ENCODE measurements around the gene CHN2. TPM values are rescaled to one million over a fixed set of nuclear protein-coding genes. Genes with fewer than 3 reads are reported as not detected.
"Not testable (repeated sequence)": the region's sequence is repeated elsewhere in the genome, so short reads cannot be mapped to it uniquely, and the experiment has no call there.

CHN2 gene
- total RNA-seq, 1 experiment from 2014 or later, result not detected

- DNase-seq (ENCODE audit: low read depth), result no peak
- in situ Hi-C loops (cut with HindIII; ENCODE audit: low pct_unique_long_range_greater_than_20kb, low sequenced_read_pairs), result no loop called here
These were observed 52.8 kb downstream of the CHN2 start for GRCh38 chr7:29247224-29247962.

- in situ Hi-C loops (cut with HindIII; ENCODE audit: low pct_unique_long_range_greater_than_20kb, low sequenced_read_pairs), result no loop called here
- no peak for DNase-seq (ENCODE audit: low read depth)
These were observed 53.3 kb downstream of the CHN2 start for GRCh38 chr7:29247963-29248236.

GRCh38 chr7:29248713-29249382 lies 54.3 kb downstream of the CHN2 start:
- no peak for DNase-seq (ENCODE audit: low read depth)
- in situ Hi-C loops (cut with HindIII; ENCODE audit: low pct_unique_long_range_greater_than_20kb, low sequenced_read_pairs), result no loop called here

- in situ Hi-C loops (cut with HindIII; ENCODE audit: low pct_unique_long_range_greater_than_20kb, low sequenced_read_pairs), result no loop called here
- no peak for DNase-seq (ENCODE audit: low read depth)
These were observed 54.8 kb downstream of the CHN2 start for GRCh38 chr7:29249383-29249750.

GRCh38 chr7:29249860-29250259 lies 55.3 kb downstream of the CHN2 start:
- in situ Hi-C loops (cut with HindIII; ENCODE audit: low pct_unique_long_range_greater_than_20kb, low sequenced_read_pairs), result no loop called here
- DNase-seq (ENCODE audit: low read depth), result no peak

- in situ Hi-C loops (cut with HindIII; ENCODE audit: low pct_unique_long_range_greater_than_20kb, low sequenced_read_pairs), result no loop called here
- no peak for DNase-seq (ENCODE audit: low read depth)
These were observed 58.6 kb downstream of the CHN2 start for GRCh38 chr7:29253225-29253624.

- in situ Hi-C loops (cut with HindIII; ENCODE audit: low pct_unique_long_range_greater_than_20kb, low sequenced_read_pairs), result no loop called here
- no peak for DNase-seq (ENCODE audit: low read depth)
These were observed 60.0 kb downstream of the CHN2 start for GRCh38 chr7:29254591-29254990.

- in situ Hi-C loops (cut with HindIII; ENCODE audit: low pct_unique_long_range_greater_than_20kb, low sequenced_read_pairs), result no loop called here
- DNase-seq (ENCODE audit: low read depth), result peak; percentile 22
These were observed 60.8 kb downstream of the CHN2 start for GRCh38 chr7:29255199-29255878.

GRCh38 chr7:29255906-29256692 lies 61.5 kb downstream of the CHN2 start:
- DNase-seq (ENCODE audit: low read depth), result peak; percentile 21
- in situ Hi-C loops (cut with HindIII; ENCODE audit: low pct_unique_long_range_greater_than_20kb, low sequenced_read_pairs), result no loop called here

GRCh38 chr7:29256693-29257002 lies 62.1 kb downstream of the CHN2 start:
- no peak for DNase-seq (ENCODE audit: low read depth)
- in situ Hi-C loops (cut with HindIII; ENCODE audit: low pct_unique_long_range_greater_than_20kb, low sequenced_read_pairs), result no loop called here

GRCh38 chr7:29258951-29259350 lies 64.4 kb downstream of the CHN2 start:
- in situ Hi-C loops (cut with HindIII; ENCODE audit: low pct_unique_long_range_greater_than_20kb, low sequenced_read_pairs), result no loop called here
- no peak for DNase-seq (ENCODE audit: low read depth)

GRCh38 chr7:29262191-29262917 lies 67.8 kb downstream of the CHN2 start:
- in situ Hi-C loops (cut with HindIII; ENCODE audit: low pct_unique_long_range_greater_than_20kb, low sequenced_read_pairs), result no loop called here
- no peak for DNase-seq (ENCODE audit: low read depth)

- in situ Hi-C loops (cut with HindIII; ENCODE audit: low pct_unique_long_range_greater_than_20kb, low sequenced_read_pairs), result not testable (repeated sequence)
These were observed 69.1 kb downstream of the CHN2 start for GRCh38 chr7:29263601-29264207.

GRCh38 chr7:29265208-29265923 lies 70.8 kb downstream of the CHN2 start:
- DNase-seq (ENCODE audit: low read depth), result no peak
- in situ Hi-C loops (cut with HindIII; ENCODE audit: low pct_unique_long_range_greater_than_20kb, low sequenced_read_pairs), result no loop called here

More at GRCh38 chr7:29263601-29264207, 69.1 kb downstream of the CHN2 start:
- DNase-seq (ENCODE audit: low read depth), result not testable (repeated sequence)

- in situ Hi-C loops (cut with HindIII; ENCODE audit: low pct_unique_long_range_greater_than_20kb, low sequenced_read_pairs), result no loop called here
- DNase-seq (ENCODE audit: low read depth), result no peak
These were observed 75.4 kb downstream of the CHN2 start for GRCh38 chr7:29269935-29270334.

- no peak for DNase-seq (ENCODE audit: low read depth)
- in situ Hi-C loops (cut with HindIII; ENCODE audit: low pct_unique_long_range_greater_than_20kb, low sequenced_read_pairs), result no loop called here
These were observed 76.2 kb downstream of the CHN2 start for GRCh38 chr7:29270594-29271318.

- no peak for DNase-seq (ENCODE audit: low read depth)
These were observed 76.7 kb downstream of the CHN2 start for GRCh38 chr7:29271319-29271658.

More at GRCh38 chr7:29271319-29271658, 76.7 kb downstream of the CHN2 start:
- in situ Hi-C loops (cut with HindIII; ENCODE audit: low pct_unique_long_range_greater_than_20kb, low sequenced_read_pairs), result no loop called here

Data from Caki2 (cell line).